Neural cell (in vitro differentiated cells): ENCODE results near the gene SLC38A4. TPM values are rescaled to one million over a fixed set of nuclear protein-coding genes. Genes with fewer than 3 reads are reported as not detected.

Experiments used
- H2AFZ ChIP-seq: fragments of 200-600, 300-800 bp; sonication (generic), shearing (Covaris generic); 2 replicates; pipeline ENCODE4 v1.6.0; 2014; ENCODE audit warnings: low read depth, mild to moderate bottlenecking, antibody characterized with exemption, low read length, moderate library complexity
- H3F3A ChIP-seq: fragments of 200-600 bp; shearing (Covaris generic); 2 replicates; pipeline ENCODE4 v1.6.1; 2016; ENCODE audit warnings: mild to moderate bottlenecking, moderate library complexity, mixed read lengths, antibody characterized with exemption, low read length; ENCODE audit not compliant: insufficient read depth, poor library complexity, severe bottlenecking
- H3K27ac ChIP-seq: fragments of 200-600, 300-800 bp; sonication (generic), shearing (Covaris generic); 2 replicates; pipeline ENCODE4 v1.5.1; 2014; ENCODE audit warnings: mild to moderate bottlenecking, low read length, moderate library complexity
- H3K27me3 ChIP-seq: fragments of 300-800, 200-600 bp; sonication (generic), shearing (Covaris generic); 2 replicates; pipeline ENCODE4 v1.6.0; 2014; ENCODE audit warnings: mild to moderate bottlenecking, low read depth, low read length, moderate library complexity; ENCODE audit not compliant: insufficient read depth
- H3K36me3 ChIP-seq: fragments of 300-800, 200-600 bp; sonication (generic), shearing (Covaris generic); 2 replicates; pipeline ENCODE4 v1.5.1; 2014; ENCODE audit warnings: mild to moderate bottlenecking, antibody characterized with exemption, low read length, moderate library complexity; ENCODE audit not compliant: insufficient read depth
- H3K4me2 ChIP-seq: fragments of 300-800, 200-600 bp; sonication (generic), shearing (Covaris generic); 2 replicates; pipeline ENCODE4 v1.6.0; 2014; ENCODE audit warnings: mild to moderate bottlenecking, low read length
- H3K4me3 ChIP-seq: fragments of 300-800, 200-600 bp; sonication (generic), shearing (Covaris generic); 2 replicates; pipeline ENCODE4 v1.5.1; 2014; ENCODE audit warnings: mild to moderate bottlenecking, low read length, moderate library complexity
- H3K79me2 ChIP-seq: fragments of 200-600 bp; shearing (Covaris generic); replicated peaks from 2 replicates; pipeline ENCODE4 v1.6.0; 2014; ENCODE audit warnings: mild to moderate bottlenecking, low read length, moderate library complexity; ENCODE audit not compliant: insufficient read depth
- H3K9ac ChIP-seq: fragments of 300-800, 200-600 bp; sonication (generic), shearing (Covaris generic); 2 replicates; pipeline ENCODE4 v1.6.1; 2016; ENCODE audit warnings: mild to moderate bottlenecking, low read length, mixed read lengths
- H3K9me2 ChIP-seq: fragments of 200-600 bp; shearing (Covaris generic); 2 replicates; pipeline ENCODE4 v1.6.1; 2016; ENCODE audit warnings: mild to moderate bottlenecking, low read length, mixed read lengths; ENCODE audit not compliant: insufficient read depth
- H3K9me3 ChIP-seq: fragments of 200-600, 300-800 bp; sonication (generic), shearing (Covaris generic); 2 replicates; pipeline ENCODE4 v1.6.1; 2016; ENCODE audit warnings: mild to moderate bottlenecking, mixed run types, low read length, moderate library complexity, mixed read lengths
- H4K20me1 ChIP-seq: fragments of 200-600 bp; shearing (Covaris generic); 2 replicates; pipeline ENCODE4 v1.6.1; 2016; ENCODE audit warnings: mild to moderate bottlenecking, mixed run types; ENCODE audit not compliant: insufficient read depth
- CTCF ChIP-seq: fragments of 450-650 bp; IDR thresholded peaks from 2 replicates; pipeline ENCODE4 v1.5.1; 2014; ENCODE audit warnings: antibody characterized with exemption, mild to moderate bottlenecking, moderate library complexity; ENCODE audit not compliant: poor library complexity, severe bottlenecking
- EP300 ChIP-seq: fragments of 450-650 bp; conservative IDR thresholded peaks from 2 replicates; pipeline ENCODE4 v1.6.1; 2014; ENCODE audit warnings: antibody characterized with exemption, mild to moderate bottlenecking, moderate library complexity; ENCODE audit not compliant: poor library complexity, severe bottlenecking
- EZH2 ChIP-seq: fragments of 200-600, 300-800 bp; shearing (Covaris generic), sonication (generic); IDR thresholded peaks from 2 replicates; pipeline ENCODE4 v1.6.1; 2014; ENCODE audit warnings: antibody characterized with exemption, low read length, borderline replicate concordance, mild to moderate bottlenecking; ENCODE audit not compliant: insufficient read depth, poor library complexity, severe bottlenecking
- MXI1 ChIP-seq: fragments of 450-650 bp; conservative IDR thresholded peaks from 2 replicates; pipeline ENCODE4 v1.6.1; 2014; ENCODE audit warnings: antibody characterized with exemption, mild to moderate bottlenecking; ENCODE audit not compliant: poor library complexity, severe bottlenecking
- POLR2AphosphoS5 ChIP-seq: IDR thresholded peaks from 2 replicates; pipeline ENCODE4 v1.6.1; 2012
- RAD21 ChIP-seq: fragments of 450-650 bp; conservative IDR thresholded peaks from 2 replicates; pipeline ENCODE4 v1.6.1; 2014; ENCODE audit warnings: antibody characterized with exemption, mild to moderate bottlenecking, moderate library complexity
- SMC3 ChIP-seq: fragments of 450-650 bp; conservative IDR thresholded peaks from 2 replicates; pipeline ENCODE4 v1.6.1; 2014; ENCODE audit warnings: antibody characterized with exemption, mild to moderate bottlenecking, moderate library complexity; ENCODE audit not compliant: poor library complexity
- TAF1 ChIP-seq: IDR thresholded peaks from 2 replicates; pipeline ENCODE4 v1.6.1; 2012; ENCODE audit warnings: low read depth
- polyA plus RNA-seq: library from polyadenylated mRNA; depleted of rRNA; stranded (reverse); fragments of >200 nt; gene quantifications from 2 replicates; pipeline ENCODE4 v1.2.3, GENCODE V29; 2014
- TF ChIP-seq, protein P1 (sequence below): IDR thresholded peaks from 2 replicates; pipeline ENCODE4 v1.6.1; 2012; ENCODE audit warnings: borderline replicate concordance

SLC38A4 gene
- polyA plus RNA-seq, 1 donor from 2014 or later: not detected

- Histone ChIP-seq H3K9ac (no peak overlapping the region), H3K9me2 (no peaks in the 10 kb centered on the region), H2AFZ (no peak overlapping the region), H3K36me3 (no peaks in the 10 kb centered on the region), H3K4me2 (no peak overlapping the region), H3K79me2 (no peaks in the 10 kb centered on the region), H3K9me3 (no peaks in the 10 kb centered on the region), H3F3A (no peaks in the 10 kb centered on the region), H3K4me3 (no peak overlapping the region), H3K27ac (no peak overlapping the region), H3K27me3 (no peaks in the 10 kb centered on the region), H4K20me1 (no peaks in the 10 kb centered on the region)
- TF ChIP-seq EZH2: no peak
- TF ChIP-seq MXI1: no peak
- TF ChIP-seq EP300: no peak
- no peak for TF ChIP-seq SMC3
- no peak for TF ChIP-seq TAF1
- no peak for TF ChIP-seq POLR2AphosphoS5
- TF ChIP-seq RAD21: no peak
- TF ChIP-seq, protein P1, sequence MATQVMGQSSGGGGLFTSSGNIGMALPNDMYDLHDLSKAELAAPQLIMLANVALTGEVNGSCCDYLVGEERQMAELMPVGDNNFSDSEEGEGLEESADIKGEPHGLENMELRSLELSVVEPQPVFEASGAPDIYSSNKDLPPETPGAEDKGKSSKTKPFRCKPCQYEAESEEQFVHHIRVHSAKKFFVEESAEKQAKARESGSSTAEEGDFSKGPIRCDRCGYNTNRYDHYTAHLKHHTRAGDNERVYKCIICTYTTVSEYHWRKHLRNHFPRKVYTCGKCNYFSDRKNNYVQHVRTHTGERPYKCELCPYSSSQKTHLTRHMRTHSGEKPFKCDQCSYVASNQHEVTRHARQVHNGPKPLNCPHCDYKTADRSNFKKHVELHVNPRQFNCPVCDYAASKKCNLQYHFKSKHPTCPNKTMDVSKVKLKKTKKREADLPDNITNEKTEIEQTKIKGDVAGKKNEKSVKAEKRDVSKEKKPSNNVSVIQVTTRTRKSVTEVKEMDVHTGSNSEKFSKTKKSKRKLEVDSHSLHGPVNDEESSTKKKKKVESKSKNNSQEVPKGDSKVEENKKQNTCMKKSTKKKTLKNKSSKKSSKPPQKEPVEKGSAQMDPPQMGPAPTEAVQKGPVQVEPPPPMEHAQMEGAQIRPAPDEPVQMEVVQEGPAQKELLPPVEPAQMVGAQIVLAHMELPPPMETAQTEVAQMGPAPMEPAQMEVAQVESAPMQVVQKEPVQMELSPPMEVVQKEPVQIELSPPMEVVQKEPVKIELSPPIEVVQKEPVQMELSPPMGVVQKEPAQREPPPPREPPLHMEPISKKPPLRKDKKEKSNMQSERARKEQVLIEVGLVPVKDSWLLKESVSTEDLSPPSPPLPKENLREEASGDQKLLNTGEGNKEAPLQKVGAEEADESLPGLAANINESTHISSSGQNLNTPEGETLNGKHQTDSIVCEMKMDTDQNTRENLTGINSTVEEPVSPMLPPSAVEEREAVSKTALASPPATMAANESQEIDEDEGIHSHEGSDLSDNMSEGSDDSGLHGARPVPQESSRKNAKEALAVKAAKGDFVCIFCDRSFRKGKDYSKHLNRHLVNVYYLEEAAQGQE: no peak
- TF ChIP-seq CTCF: no peak
Observed at GRCh38 chr12:46783871-46784270, 41.9 kb downstream of the SLC38A4 start.

DNA sequence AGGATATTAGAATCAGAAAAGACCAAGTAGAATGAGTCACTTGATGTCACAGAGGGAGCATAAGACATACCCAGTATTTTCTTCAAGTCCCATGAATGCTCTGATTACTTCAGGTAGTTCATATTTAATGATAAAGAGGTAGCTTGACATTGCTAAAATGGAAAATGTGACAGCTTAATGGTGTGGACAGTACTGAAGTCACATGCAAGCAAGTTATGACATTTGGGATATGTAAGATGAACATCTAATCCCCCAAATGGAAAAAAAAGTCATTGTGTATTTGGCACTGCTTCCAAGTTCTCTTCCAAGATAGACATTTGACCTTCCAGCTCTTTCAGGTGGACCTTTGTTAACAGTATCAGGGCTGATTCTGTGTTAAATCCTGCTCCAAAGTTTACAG lies 45.9 kb downstream of the SLC38A4 start:
- Histone ChIP-seq H3K9me2 (no peaks in the 10 kb centered on the region), H3F3A (no peaks in the 10 kb centered on the region), H3K4me3 (no peak overlapping the region), H2AFZ (no peak overlapping the region), H4K20me1 (no peaks in the 10 kb centered on the region), H3K36me3 (no peaks in the 10 kb centered on the region), H3K27ac (no peak overlapping the region), H3K9me3 (no peaks in the 10 kb centered on the region), H3K79me2 (no peaks in the 10 kb centered on the region), H3K9ac (no peak overlapping the region), H3K4me2 (no peak overlapping the region), H3K27me3 (no peaks in the 10 kb centered on the region)
- TF ChIP-seq POLR2AphosphoS5: no peak
- no peak for TF ChIP-seq TAF1
- no peak for TF ChIP-seq EP300
- TF ChIP-seq, protein P1: no peak
- no peak for TF ChIP-seq CTCF
- no peak for TF ChIP-seq MXI1
- no peak for TF ChIP-seq RAD21
- TF ChIP-seq SMC3: no peak
- no peak for TF ChIP-seq EZH2
